OCI-LY1 (cell line): ENCODE measurements around the gene EXOC7.
A peak's percentile ranks its signal among the peaks of the same experiment; 100 is the strongest.

Experiments used
- EZH2 ChIP-seq: fragments of 200-600 bp; sonication (generic), shearing (Covaris generic); IDR thresholded peaks from 2 replicates; pipeline ENCODE4 v1.8.0; 2017; ENCODE audit warnings: borderline replicate concordance, mixed run types, mild to moderate bottlenecking, antibody characterized with exemption, low read length, moderate library complexity, mixed read lengths
- TF ChIP-seq, protein P1 (sequence below): fragments of 200-600 bp; sonication (generic), shearing (Covaris generic); IDR thresholded peaks from 2 replicates; pipeline ENCODE4 v1.5.1; 2017; ENCODE audit warnings: mild to moderate bottlenecking, antibody characterized with exemption, low read length, moderate library complexity, mixed read lengths

DNA sequence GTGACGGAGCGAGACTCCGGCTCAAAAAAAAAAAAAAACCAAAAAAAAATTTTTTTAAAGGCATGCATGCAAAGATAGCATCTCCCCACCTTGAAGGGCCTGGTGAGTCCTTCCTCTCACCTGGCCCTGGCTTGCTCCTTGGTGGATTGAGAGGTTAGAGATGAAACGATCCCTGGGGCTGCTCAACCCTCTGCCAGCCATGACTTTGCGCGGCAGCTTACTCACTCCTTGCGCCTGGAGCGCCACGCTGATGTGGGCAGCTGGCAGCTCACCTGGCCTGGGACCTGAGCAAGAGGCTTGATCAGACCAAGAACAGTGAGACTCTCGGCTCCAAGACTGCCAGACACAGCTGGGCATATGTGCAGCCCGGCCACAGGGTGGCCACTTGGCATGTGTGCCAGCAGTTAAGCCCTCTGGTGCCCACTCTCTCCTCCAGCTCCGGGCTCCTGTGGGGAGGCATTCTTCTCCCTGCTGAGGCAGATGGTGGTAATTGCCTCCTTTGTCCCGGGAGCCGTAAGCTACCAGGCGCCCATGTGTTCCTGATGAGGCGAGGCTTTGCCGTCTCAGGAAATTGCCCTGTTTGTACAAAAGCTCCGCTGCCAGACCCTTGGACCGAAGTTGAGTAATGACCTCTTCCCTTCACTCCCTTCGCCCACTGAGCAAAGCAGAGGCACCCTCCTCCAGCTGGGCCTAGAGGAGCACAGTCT is 71.4 kb downstream of the EXOC7 start:
- TF ChIP-seq, protein P1, sequence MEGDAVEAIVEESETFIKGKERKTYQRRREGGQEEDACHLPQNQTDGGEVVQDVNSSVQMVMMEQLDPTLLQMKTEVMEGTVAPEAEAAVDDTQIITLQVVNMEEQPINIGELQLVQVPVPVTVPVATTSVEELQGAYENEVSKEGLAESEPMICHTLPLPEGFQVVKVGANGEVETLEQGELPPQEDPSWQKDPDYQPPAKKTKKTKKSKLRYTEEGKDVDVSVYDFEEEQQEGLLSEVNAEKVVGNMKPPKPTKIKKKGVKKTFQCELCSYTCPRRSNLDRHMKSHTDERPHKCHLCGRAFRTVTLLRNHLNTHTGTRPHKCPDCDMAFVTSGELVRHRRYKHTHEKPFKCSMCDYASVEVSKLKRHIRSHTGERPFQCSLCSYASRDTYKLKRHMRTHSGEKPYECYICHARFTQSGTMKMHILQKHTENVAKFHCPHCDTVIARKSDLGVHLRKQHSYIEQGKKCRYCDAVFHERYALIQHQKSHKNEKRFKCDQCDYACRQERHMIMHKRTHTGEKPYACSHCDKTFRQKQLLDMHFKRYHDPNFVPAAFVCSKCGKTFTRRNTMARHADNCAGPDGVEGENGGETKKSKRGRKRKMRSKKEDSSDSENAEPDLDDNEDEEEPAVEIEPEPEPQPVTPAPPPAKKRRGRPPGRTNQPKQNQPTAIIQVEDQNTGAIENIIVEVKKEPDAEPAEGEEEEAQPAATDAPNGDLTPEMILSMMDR: peak; percentile 7; the same call in 1 of the 2 replicates
- TF ChIP-seq EZH2: no peak
